GM12878 (cell line): ENCODE results near the gene LEFTY1. TPM values are rescaled to one million over a fixed set of nuclear protein-coding genes. Genes with fewer than 3 reads are reported as not detected.

Experiments
- ATAC-seq: fragments of 200-7000 bp; cut with Tn5 transposase; 3 replicates; pipeline ENCODE4 v1.9.1; 2020; ENCODE audit warnings: mild to moderate bottlenecking, moderate library complexity
- BruUV-seq: library from RNA; stranded (reverse); fragments of 400-500 nt; replicated peaks from 2 replicates; lab custom pipeline; 2021; lab: Mats Ljungman, UMichigan
- CTCF ChIA-PET: fragments of 300-600 bp; sonication (Branson Sonifier 250); formaldehyde crosslinking; extraction: SDS; loops from one replicate; lab custom pipeline; 2021; ENCODE audit warnings: inconsistent platforms; lab: Yijun Ruan, JAX
- POLR2A ChIA-PET: fragments of 350-600 bp; formaldehyde crosslinking; extraction: SDS; loops from one replicate; lab custom pipeline; 2021; ENCODE audit warnings: inconsistent platforms; lab: Charles Lee
- RAD21 ChIA-PET: fragments of 300-600 bp; sonication (Branson Sonifier 250); formaldehyde crosslinking; loops from one replicate; lab custom pipeline; 2023; ENCODE audit warnings: antibody characterized with exemption; ENCODE audit not compliant: unreplicated experiment; lab: Charles Lee
- SMC1A ChIA-PET: fragments of 300-600 bp; sonication (Branson Sonifier 250); formaldehyde crosslinking; loops from one replicate; lab custom pipeline; 2023; ENCODE audit not compliant: unreplicated experiment, uncharacterized antibody; lab: Charles Lee
- DNase-seq: peaks from one replicate; pipeline ENCODE4 v3.0.0-alpha.2; 2011; ENCODE audit warnings: low read depth, low spot score
- FAIRE-seq: peaks from 3 replicates; lab custom pipeline; 2011; peaks lifted over from hg19 to GRCh38; lab: Jason Lieb, UNC
- H2AFZ ChIP-seq: 2 replicates; pipeline ENCODE4 v1.6.0; 2011; ENCODE audit warnings: low read depth, low read length, control low read depth; ENCODE audit not compliant: control insufficient read depth
- H3K27ac ChIP-seq: 2 replicates; pipeline ENCODE4 v1.5.1; 2011; ENCODE audit warnings: control low read depth; ENCODE audit not compliant: control insufficient read depth, insufficient read depth
- H3K27me3 ChIP-seq, 2 experiments: replicated peaks in 1 of 2; 2 replicates each; pipeline versions ENCODE4 v1.6.0 to v1.6.1; 2011; ENCODE audit warnings: low read length in 1 of 2; ENCODE audit not compliant: control insufficient read depth in 2 of 2, insufficient read depth in 2 of 2
- H3K36me3 ChIP-seq, 2 experiments: 2 replicates each; pipeline ENCODE4 v1.5.1; 2011; ENCODE audit warnings: low read length in 1 of 2; ENCODE audit not compliant: control insufficient read depth in 2 of 2, insufficient read depth in 2 of 2
- H3K4me1 ChIP-seq: 2 replicates; pipeline ENCODE4 v1.6.1; 2011; ENCODE audit warnings: mild to moderate bottlenecking, low read length, moderate library complexity, mixed read lengths; ENCODE audit not compliant: control insufficient read depth, insufficient read depth
- H3K4me2 ChIP-seq: 2 replicates; pipeline ENCODE4 v1.6.0; 2011; ENCODE audit warnings: control low read depth; ENCODE audit not compliant: control insufficient read depth, insufficient read depth
- H3K4me3 ChIP-seq: fragments of 200-600 bp; sonication (generic); 2 replicates; pipeline ENCODE4 v1.5.1; 2016
- H3K79me2 ChIP-seq: 2 replicates; pipeline ENCODE4 v1.6.0; 2011; ENCODE audit warnings: low read length; ENCODE audit not compliant: control insufficient read depth, insufficient read depth
- H3K9ac ChIP-seq: 2 replicates; pipeline ENCODE4 v1.8.0; 2011; ENCODE audit warnings: low read length, control low read depth, mixed read lengths; ENCODE audit not compliant: control insufficient read depth, insufficient read depth
- H3K9me3 ChIP-seq: replicated peaks from 3 replicates; pipeline ENCODE4 v1.5.1; 2011; ENCODE audit warnings: mild to moderate bottlenecking, low read length; ENCODE audit not compliant: control insufficient read depth, insufficient read depth
- H4K20me1 ChIP-seq: 2 replicates; pipeline ENCODE4 v1.6.0; 2011; ENCODE audit not compliant: control insufficient read depth, insufficient read depth
- ASH2L ChIP-seq: fragments of 300-600, 200-600 bp; sonication (generic); IDR thresholded peaks from 2 replicates; pipeline ENCODE4 v1.6.1; 2017; ENCODE audit warnings: low read depth, mild to moderate bottlenecking, borderline replicate concordance
- CEBPB ChIP-seq, 2 experiments: fragments of 150-350 bp in 1 of 2; IDR thresholded peaks; 2 replicates each; pipeline ENCODE4 v1.6.1; 2012 to 2014; ENCODE audit warnings: low read depth in 2 of 2, low read length in 2 of 2, borderline replicate concordance in 1 of 2, inconsistent platforms in 1 of 2
- CTCF ChIP-seq, 3 experiments: IDR thresholded peaks in 2 of 3; conservative IDR thresholded peaks in 1 of 3; 2 replicates each; pipeline ENCODE4 v1.5.1; 2011; ENCODE audit warnings: low read depth in 3 of 3, low read length in 3 of 3, mild to moderate bottlenecking in 3 of 3, control low read depth in 2 of 3, moderate library complexity in 2 of 3, inconsistent platforms in 1 of 3, mixed read lengths in 1 of 3; ENCODE audit not compliant: control insufficient read depth in 2 of 3, insufficient read depth in 1 of 3; ENCODE audit errors: extremely low read depth in 1 of 3
- HDGF ChIP-seq: fragments of 450-650 bp; IDR thresholded peaks from 2 replicates; pipeline ENCODE4 v1.6.1; 2016; ENCODE audit warnings: antibody characterized with exemption
- HSF1 ChIP-seq: fragments of 150-350 bp; IDR thresholded peaks from 2 replicates; pipeline ENCODE4 v1.6.1; 2014; ENCODE audit warnings: mild to moderate bottlenecking, low read depth, low read length
- IRF4 ChIP-seq: IDR thresholded peaks from 2 replicates; pipeline ENCODE4 v1.6.1; 2011; ENCODE audit warnings: low read depth, low read length
- MEF2A ChIP-seq: IDR thresholded peaks from 2 replicates; pipeline ENCODE4 v1.6.1; 2011; ENCODE audit warnings: low read depth, mild to moderate bottlenecking, low read length, moderate library complexity; ENCODE audit not compliant: insufficient read depth
- MTA3 ChIP-seq: IDR thresholded peaks from 2 replicates; pipeline ENCODE4 v1.6.1; 2012; ENCODE audit warnings: low read length, inconsistent platforms, borderline replicate concordance
- NFXL1 ChIP-seq: fragments of 450-650 bp; IDR thresholded peaks from 2 replicates; pipeline ENCODE4 v1.6.1; 2017; ENCODE audit warnings: antibody characterized with exemption, mild to moderate bottlenecking, borderline replicate concordance
- PML ChIP-seq: IDR thresholded peaks from 2 replicates; pipeline ENCODE4 v1.6.1; 2012; ENCODE audit warnings: low read length, inconsistent platforms
- STAT1 ChIP-seq: fragments of 450-650 bp; conservative IDR thresholded peaks from 2 replicates; pipeline ENCODE4 v1.6.1; 2014; ENCODE audit warnings: antibody characterized with exemption, mild to moderate bottlenecking
- TAF1 ChIP-seq: IDR thresholded peaks from 2 replicates; pipeline ENCODE4 v1.6.1; 2011; ENCODE audit warnings: mild to moderate bottlenecking, low read depth, low read length, borderline replicate concordance
- TCF12 ChIP-seq: IDR thresholded peaks from 2 replicates; pipeline ENCODE4 v1.6.1; 2011; ENCODE audit warnings: low read depth, mild to moderate bottlenecking, low read length
- ZNF217 ChIP-seq: fragments of 450-650 bp; IDR thresholded peaks from 2 replicates; pipeline ENCODE4 v1.6.1; 2017; ENCODE audit warnings: antibody characterized with exemption, mild to moderate bottlenecking
- ZNF592 ChIP-seq: fragments of 450-650 bp; IDR thresholded peaks from 2 replicates; pipeline ENCODE4 v1.6.1; 2017; ENCODE audit warnings: mild to moderate bottlenecking, moderate library complexity
- WGBS: methylation state at CpG from one replicate; pipeline ENCODE4 v1.1.6; 2016; ENCODE audit warnings: low lambda C conversion rate; ENCODE audit not compliant: insufficient replicate concordance, insufficient coverage; ENCODE audit errors: missing lambda C conversion rate; 5-methylcytosine and 5-hydroxymethylcytosine counted together
- in situ Hi-C: fragments of 300-500 bp; cut with MboI; formaldehyde crosslinking; loops from 9 replicates; pipeline ENCODE4 v1.14.3; 2018; ENCODE audit warnings: mixed read lengths
- intact Hi-C: fragments of 100-400 bp; cut with micrococcal nuclease; formaldehyde crosslinking; loops from one replicate; pipeline ENCODE4 v1.14.2; 2022; ENCODE audit not compliant: unreplicated experiment
- polyA plus RNA-seq, 11 experiments: library from polyadenylated mRNA; depleted of rRNA in 4 of 11; unstranded in 6 of 11; stranded (reverse) in 5 of 11; fragments of >200 nt; fragmentation: Nextera tagmentation in 4 of 11; fragmentation: Illumina TruSeq in 1 of 11; extraction: Ambion mirVana in 4 of 11; extraction: Trizol in 1 of 11; gene quantifications; 1 replicate in 1 of 11; 2 replicates in 10 of 11; pipeline versions ENCODE4 v1.2.1 to v1.2.3, GENCODE V29; 2011 to 2016; ENCODE audit warnings: inconsistent platforms in 2 of 11, missing spikeins in 2 of 11, low read depth in 1 of 11
- total RNA-seq, 4 experiments: library from RNA; depleted of rRNA in 3 of 4; stranded (reverse); fragments of >200 nt in 3 of 4; fragmentation: Illumina TruSeq in 1 of 4; extraction: Trizol in 1 of 4; gene quantifications; 2 replicates each; pipeline versions ENCODE4 v1.2.1 to v1.2.3, GENCODE V29; 2013 to 2021

Gene LEFTY1
- total and polyA plus RNA-seq, 10 of the 15 experiments (the other 5 are each of a cell fraction or from before 2014, with no cell fraction given): 0.06 TPM; not detected in 8

- TF ChIP-seq ASH2L: no peak
- TF ChIP-seq, all 136 proteins: peak for 0
These were observed 46.9 kb downstream of the LEFTY1 start (continued) for GRCh38 chr1:225842074-225842473.

- ChIA-PET RAD21 (no interaction called here), POLR2A (interaction anchor here (0.7 kb wide), 1 partner anchor 54 kb away, joined by 3 read pairs; no protein-coding TSS in a partner anchor), CTCF (no interaction called here), SMC1A (no interaction called here)
- FAIRE-seq (no peak), DNase-seq (no peak), ATAC-seq (no peak)
- 61% methylated on average over 4 of the region's 4 CpGs for whole genome bisulfite sequencing
- Histone ChIP-seq H3K9ac (no peak overlapping the region), H3K27me3 (no peaks in the 10 kb centered on the region), H2AFZ (no peak overlapping the region), H4K20me1 (no peaks in the 10 kb centered on the region), H3K36me3 (no peaks in the 10 kb centered on the region), H3K4me3 (no peak overlapping the region), H3K27ac (no peak overlapping the region), H3K79me2 (no peaks in the 10 kb centered on the region), H3K4me2 (no peak overlapping the region), H3K4me1 (no peaks in the 10 kb centered on the region), H3K9me3 (no peaks in the 10 kb centered on the region)
- TF ChIP-seq ZNF592: no peak
- TF ChIP-seq ZNF217: no peak
- no peak for TF ChIP-seq MEF2A
- TF ChIP-seq MTA3: no peak
- no peak for TF ChIP-seq CEBPB (IDR thresholded peaks at IDR 0.05; ENCODE audit: borderline replicate concordance in 1 of 2, low read depth in 2 of 2, low read length in 2 of 2)
- no peak for TF ChIP-seq NFXL1
- no peak for TF ChIP-seq CTCF (IDR thresholded peaks at IDR 0.05 in 2 of 3, conservative IDR thresholded peaks at IDR 0.05 in 1 of 3; ENCODE audit: control insufficient read depth in 2 of 3, extremely low read depth in 1 of 3, insufficient read depth in 1 of 3, low read depth in 3 of 3, low read length in 3 of 3)
- no peak for TF ChIP-seq HDGF
- no peak for TF ChIP-seq STAT1
- no peak for TF ChIP-seq HSF1
- TF ChIP-seq TAF1: no peak
- TF ChIP-seq PML: no peak
- no peak for TF ChIP-seq TCF12
- no peak for TF ChIP-seq IRF4
- in situ Hi-C loops (no loop called here), intact Hi-C loops (loop anchor here (10.0 kb wide), 2 partner anchors 286 to 366 kb away; no protein-coding TSS in a partner anchor)
- no TSS peak for BruUV-seq
These were observed 48.2 kb downstream of the LEFTY1 start for GRCh38 chr1:225840713-225841112.
